RWPE2 (cell line): Measurements from ENCODE around the gene SERTAD2.

Experiments used
- ATAC-seq: fragments of 200-7000 bp; cut with Tn5 transposase; 3 replicates; pipeline ENCODE4 v1.9.1; 2021; ENCODE audit warnings: low read depth
- DNase-seq: peaks from one replicate; pipeline ENCODE4 v3.0.0-alpha.2; 2020; ENCODE audit warnings: low spot score
- H3K27ac ChIP-seq: fragments of 450-650 bp; 2 replicates; pipeline ENCODE4 v1.5.1; 2017; ENCODE audit warnings: mild to moderate bottlenecking; ENCODE audit not compliant: poor library complexity, severe bottlenecking
- H3K27me3 ChIP-seq: fragments of 250-450 bp; sonication (Bioruptor Pico); 2 replicates; pipeline ENCODE4 v1.5.1; 2021; ENCODE audit warnings: mild to moderate bottlenecking, moderate library complexity; ENCODE audit not compliant: insufficient read depth, poor library complexity, severe bottlenecking
- H3K36me3 ChIP-seq: fragments of 250-450 bp; sonication (Bioruptor Pico); 2 replicates; pipeline ENCODE4 v1.5.1; 2020; ENCODE audit warnings: low read depth, mild to moderate bottlenecking, moderate library complexity
- H3K4me1 ChIP-seq: fragments of 250-450 bp; sonication (Bioruptor Pico); 2 replicates; pipeline ENCODE4 v1.5.1; 2021; ENCODE audit warnings: mild to moderate bottlenecking, moderate library complexity; ENCODE audit not compliant: insufficient read depth, poor library complexity, severe bottlenecking
- H3K4me3 ChIP-seq: fragments of 250-450 bp; sonication (Bioruptor Pico); 2 replicates; pipeline ENCODE4 v1.5.1; 2021; ENCODE audit warnings: mild to moderate bottlenecking, moderate library complexity; ENCODE audit not compliant: severe bottlenecking
- H3K9me3 ChIP-seq: fragments of 250-450 bp; sonication (Bioruptor Pico); 2 replicates; pipeline ENCODE4 v1.5.1; 2021; ENCODE audit warnings: mild to moderate bottlenecking, moderate library complexity; ENCODE audit not compliant: severe bottlenecking
- CTCF ChIP-seq: fragments of 450-650 bp; IDR thresholded peaks from one replicate; pipeline ENCODE4 v1.5.1; 2017; ENCODE audit warnings: mild to moderate bottlenecking, moderate library complexity; ENCODE audit not compliant: poor library complexity, severe bottlenecking

The SERTAD2 gene

GRCh38 chr2:64607381-64608304 lies 46.1 kb downstream of the SERTAD2 start:
- TF ChIP-seq CTCF: no peak
- Histone ChIP-seq H3K27ac (no peak overlapping the region), H3K4me1 (peaks cover 9% of the 10 kb centered on the region), H3K36me3 (no peaks in the 10 kb centered on the region), H3K9me3 (no peaks in the 10 kb centered on the region), H3K27me3 (no peaks in the 10 kb centered on the region), H3K4me3 (no peak overlapping the region)
- ATAC-seq (peak; percentile 41), DNase-seq (no peak)

- Histone ChIP-seq H3K4me3 (no peak overlapping the region), H3K9me3 (no peaks in the 10 kb centered on the region), H3K27ac (no peak overlapping the region), H3K36me3 (no peaks in the 10 kb centered on the region), H3K4me1 (peaks cover 9% of the 10 kb centered on the region), H3K27me3 (no peaks in the 10 kb centered on the region)
- DNase-seq (no peak), ATAC-seq (no peak; the same call in 1 of the 3 replicates)
- TF ChIP-seq CTCF: no peak
These were observed 47.0 kb downstream of the SERTAD2 start for GRCh38 chr2:64606479-64607363.

- Histone ChIP-seq H3K4me3 (no peak overlapping the region), H3K36me3 (no peaks in the 10 kb centered on the region), H3K9me3 (no peaks in the 10 kb centered on the region), H3K4me1 (peaks cover 9% of the 10 kb centered on the region), H3K27me3 (no peaks in the 10 kb centered on the region), H3K27ac (no peak overlapping the region)
- no peak for TF ChIP-seq CTCF
- DNase-seq (no peak), ATAC-seq (no peak)
These were observed 47.7 kb downstream of the SERTAD2 start for GRCh38 chr2:64605991-64606478.

GRCh38 chr2:64605026-64605471 lies 48.7 kb downstream of the SERTAD2 start:
- DNase-seq: no peak
- Histone ChIP-seq H3K27ac (no peak overlapping the region), H3K9me3 (no peaks in the 10 kb centered on the region), H3K4me1 (peaks cover 9% of the 10 kb centered on the region), H3K36me3 (no peaks in the 10 kb centered on the region), H3K27me3 (no peaks in the 10 kb centered on the region), H3K4me3 (no peak overlapping the region)
- ATAC-seq: peak; percentile 50; the same call in 1 of the 3 replicates
- TF ChIP-seq CTCF: no peak
